Right renal pelvis (tissue), 4 donors: ENCODE data around the gene SURF1. TPM values are rescaled to one million over a fixed set of nuclear protein-coding genes. Genes with fewer than 3 reads are reported as not detected.

Source experiments
- polyA plus RNA-seq, 4 donors: library from polyadenylated mRNA; unstranded; fragments of 120-200 nt; gene quantifications; one replicate each; pipeline ENCODE4 v1.2.1, GENCODE V29; 2013; ENCODE audit not compliant: insufficient read length in 4 of 4

SURF1 gene
- polyA plus RNA-seq, 4 donors = 33.8 to 53.0 (median 42.4) TPM

Other genes with a start within 250 kb of the SURF1 start
- 10 to 100 TPM; 32.8 to 36.3 (median 33.6) TPM for gene RALGDS, start 235.2 kb downstream of the SURF1 start, polyA plus RNA-seq
- gene GBGT1, start 192.6 kb downstream of the SURF1 start, polyA plus RNA-seq = 1 to 10 TPM; 1.8 to 3.3 (median 2.4) TPM
- gene OBP2B, start 147.2 kb downstream of the SURF1 start, polyA plus RNA-seq = under 1 TPM in 1 of 4 donors, not detected in 3; 0.30 TPM
- gene ABO, start 81.3 kb downstream of the SURF1 start, polyA plus RNA-seq = 10 to 100 TPM in 3 of 4 donors, 1 to 10 TPM in 1; 9.8 to 30.9 (median 24.8) TPM
- gene SURF6, start 20.3 kb downstream of the SURF1 start, polyA plus RNA-seq = 10 to 100 TPM; 25.0 to 32.0 (median 28.4) TPM
- gene MED22, start 8.4 kb downstream of the SURF1 start, polyA plus RNA-seq = 10 to 100 TPM; 25.1 to 32.8 (median 26.8) TPM
- gene RPL7A, start 8.3 kb downstream of the SURF1 start, polyA plus RNA-seq = 1,000 to 10,000 TPM; 2,356 to 2,677 (median 2,609) TPM
- gene SURF2, start 63 bp upstream of the SURF1 start, polyA plus RNA-seq = 10 to 100 TPM; 19.5 to 28.5 (median 22.8) TPM
- gene SURF4, start 19.6 kb upstream of the SURF1 start, polyA plus RNA-seq = 100 to 1,000 TPM; 174 to 189 (median 181) TPM
- 1 to 10 TPM; 3.4 to 5.0 (median 4.3) TPM for gene STKLD1, start 19.9 kb upstream of the SURF1 start, polyA plus RNA-seq
- 10 to 100 TPM; 29.4 to 32.1 (median 30.7) TPM for gene REXO4, start 61.5 kb upstream of the SURF1 start, polyA plus RNA-seq
- 10 to 100 TPM in 1 of 4 donors, 1 to 10 TPM in 3; 6.6 to 12.0 (median 8.8) TPM for gene ADAMTS13, start 65.9 kb upstream of the SURF1 start, polyA plus RNA-seq
- gene CACFD1, start 103.5 kb upstream of the SURF1 start, polyA plus RNA-seq = 10 to 100 TPM; 25.4 to 40.6 (median 28.5) TPM
- 1 to 10 TPM; 1.1 to 2.3 (median 1.5) TPM for gene SLC2A6, start 122.6 kb upstream of the SURF1 start, polyA plus RNA-seq
- gene MYMK, start 168.5 kb upstream of the SURF1 start, polyA plus RNA-seq = under 1 TPM in 2 of 4 donors, not detected in 2; 0.09 to 0.28 TPM
- 1 to 10 TPM; 1.5 to 2.9 (median 1.8) TPM for gene ADAMTSL2, start 178.2 kb upstream of the SURF1 start, polyA plus RNA-seq